NT2/D1 (cell line): Measurements from ENCODE around the gene EIF1AD.

Experiments used
- SUZ12 ChIP-seq: IDR thresholded peaks from 2 replicates; pipeline ENCODE4 v1.6.1; 2011; ENCODE audit not compliant: insufficient read length, insufficient read depth; ENCODE audit errors: extremely low read depth
- YY1 ChIP-seq: IDR thresholded peaks from 2 replicates; pipeline ENCODE4 v1.6.1; 2011; ENCODE audit not compliant: insufficient read length, insufficient read depth
- ZNF274 ChIP-seq: IDR thresholded peaks from 2 replicates; pipeline ENCODE4 v1.6.1; 2011; ENCODE audit warnings: mild to moderate bottlenecking, low read depth, low read length

DNA sequence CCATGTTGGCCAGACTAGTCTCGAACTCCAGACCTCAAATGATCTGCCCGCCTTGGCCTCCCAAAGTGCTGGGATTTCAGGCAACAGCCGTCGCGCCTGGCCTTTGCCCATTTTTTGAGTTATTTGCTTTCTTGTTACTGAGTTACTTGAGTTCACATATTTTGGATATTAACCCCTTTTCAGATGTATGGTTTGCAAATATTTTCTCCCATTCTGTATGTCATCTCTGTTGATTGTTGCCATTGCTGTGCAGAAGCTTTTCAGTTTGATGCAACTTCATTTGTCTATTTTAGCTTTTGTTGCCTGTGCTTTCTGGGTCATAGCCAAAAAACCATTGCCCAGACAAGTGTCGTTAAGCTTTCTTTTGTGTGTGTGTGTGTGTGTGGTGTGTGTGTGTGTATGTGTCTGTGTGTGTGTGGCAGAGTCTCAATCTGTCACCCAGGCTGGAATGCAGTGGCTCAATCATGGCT, 49.9 kb downstream of the EIF1AD start:
- no peak for TF ChIP-seq YY1
- no peak for TF ChIP-seq ZNF274
- TF ChIP-seq SUZ12: no peak
